Fibroblast of lung (primary cell): Measurements from ENCODE around the gene PRORP.

Experiments
- EZH2 ChIP-seq: IDR thresholded peaks from 2 replicates; pipeline ENCODE4 v1.5.1; 2012; ENCODE audit warnings: low read length, control low read depth, mild to moderate bottlenecking; ENCODE audit errors: missing control alignments
- TF ChIP-seq, protein P1 (sequence below), 2 donors: IDR thresholded peaks in 1 of 2; conservative IDR thresholded peaks in 1 of 2; 1 replicate in 1 of 2; 2 replicates in 1 of 2; pipeline ENCODE4 v1.5.1; 2011 to 2012; ENCODE audit warnings: low read length in 2 of 2, control low read depth in 1 of 2, inconsistent platforms in 1 of 2, low read depth in 1 of 2, mild to moderate bottlenecking in 1 of 2

GRCh38 chr14:35134329-35135123 is 12.2 kb downstream of the PRORP start:
- TF ChIP-seq EZH2 = no peak
- TF ChIP-seq, protein P1, sequence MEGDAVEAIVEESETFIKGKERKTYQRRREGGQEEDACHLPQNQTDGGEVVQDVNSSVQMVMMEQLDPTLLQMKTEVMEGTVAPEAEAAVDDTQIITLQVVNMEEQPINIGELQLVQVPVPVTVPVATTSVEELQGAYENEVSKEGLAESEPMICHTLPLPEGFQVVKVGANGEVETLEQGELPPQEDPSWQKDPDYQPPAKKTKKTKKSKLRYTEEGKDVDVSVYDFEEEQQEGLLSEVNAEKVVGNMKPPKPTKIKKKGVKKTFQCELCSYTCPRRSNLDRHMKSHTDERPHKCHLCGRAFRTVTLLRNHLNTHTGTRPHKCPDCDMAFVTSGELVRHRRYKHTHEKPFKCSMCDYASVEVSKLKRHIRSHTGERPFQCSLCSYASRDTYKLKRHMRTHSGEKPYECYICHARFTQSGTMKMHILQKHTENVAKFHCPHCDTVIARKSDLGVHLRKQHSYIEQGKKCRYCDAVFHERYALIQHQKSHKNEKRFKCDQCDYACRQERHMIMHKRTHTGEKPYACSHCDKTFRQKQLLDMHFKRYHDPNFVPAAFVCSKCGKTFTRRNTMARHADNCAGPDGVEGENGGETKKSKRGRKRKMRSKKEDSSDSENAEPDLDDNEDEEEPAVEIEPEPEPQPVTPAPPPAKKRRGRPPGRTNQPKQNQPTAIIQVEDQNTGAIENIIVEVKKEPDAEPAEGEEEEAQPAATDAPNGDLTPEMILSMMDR (conservative IDR thresholded peaks at IDR 0.05 in 1 of 2, IDR thresholded peaks at IDR 0.05 in 1 of 2; ENCODE audit: low read depth in 1 of 2, low read length in 2 of 2) = no peak
